Mesendoderm (in vitro differentiated cells): ENCODE data around the gene MXD3.

Source experiments
- DNase-seq: peaks from one replicate; pipeline ENCODE4 v3.0.0; 2013
- H2AK5ac ChIP-seq: 2 replicates; pipeline ENCODE4 v1.6.1; 2013; ENCODE audit warnings: low read length, inconsistent platforms
- H2BK120ac ChIP-seq: 2 replicates; pipeline ENCODE4 v1.6.1; 2013; ENCODE audit warnings: low read depth, mild to moderate bottlenecking, low read length, moderate library complexity, mixed read lengths
- H2BK15ac ChIP-seq: replicated peaks from 2 replicates; pipeline ENCODE4 v1.6.1; 2013; ENCODE audit warnings: low read depth, mild to moderate bottlenecking, moderate library complexity
- H2BK5ac ChIP-seq: 2 replicates; pipeline ENCODE4 v1.6.1; 2013; ENCODE audit warnings: low read length, inconsistent platforms
- H3K18ac ChIP-seq: 2 replicates; pipeline ENCODE4 v1.6.1; 2013; ENCODE audit warnings: mild to moderate bottlenecking, low read length, mixed read lengths
- H3K23ac ChIP-seq: one replicate; pipeline ENCODE4 v1.6.1; 2013; ENCODE audit warnings: low read length
- H3K27ac ChIP-seq: 2 replicates; pipeline ENCODE4 v1.5.1; 2013; ENCODE audit warnings: low read depth, mild to moderate bottlenecking, inconsistent platforms, low read length, moderate library complexity
- H3K27me3 ChIP-seq: 2 replicates; pipeline ENCODE4 v1.6.1; 2013; ENCODE audit warnings: low read length, control low read depth, mild to moderate bottlenecking, inconsistent platforms; ENCODE audit not compliant: insufficient read depth, poor library complexity
- H3K36me3 ChIP-seq: 2 replicates; pipeline ENCODE4 v1.6.1; 2013; ENCODE audit warnings: low read length, inconsistent platforms; ENCODE audit not compliant: control insufficient read depth, insufficient read depth
- H3K4ac ChIP-seq: one replicate; pipeline ENCODE4 v1.6.1; 2013; ENCODE audit warnings: low read depth, mild to moderate bottlenecking, low read length, moderate library complexity
- H3K4me1 ChIP-seq: 2 replicates; pipeline ENCODE4 v1.6.1; 2013; ENCODE audit warnings: low read depth, low read length, inconsistent platforms; ENCODE audit not compliant: control insufficient read depth
- H3K4me2 ChIP-seq: 2 replicates; pipeline ENCODE4 v1.6.1; 2013; ENCODE audit warnings: low read length
- H3K4me3 ChIP-seq: 2 replicates; pipeline ENCODE4 v1.5.1; 2013; ENCODE audit warnings: mild to moderate bottlenecking, low read length
- H3K56ac ChIP-seq: one replicate; pipeline ENCODE4 v1.6.1; 2013; ENCODE audit warnings: low read length
- H3K79me1 ChIP-seq: 2 replicates; pipeline ENCODE4 v1.6.1; 2013; ENCODE audit warnings: low read length, inconsistent platforms
- H3K79me2 ChIP-seq: 2 replicates; pipeline ENCODE4 v1.6.1; 2013; ENCODE audit warnings: mild to moderate bottlenecking, low read length; ENCODE audit not compliant: control insufficient read depth, insufficient read depth
- H3K9ac ChIP-seq: 2 replicates; pipeline ENCODE4 v1.6.1; 2013; ENCODE audit warnings: low read length, inconsistent platforms
- H4K5ac ChIP-seq: one replicate; pipeline ENCODE4 v1.6.1; 2013; ENCODE audit warnings: low read length
- H4K8ac ChIP-seq: one replicate; pipeline ENCODE4 v1.6.1; 2013; ENCODE audit warnings: low read depth, mild to moderate bottlenecking, control low read depth, low read length, moderate library complexity
- WGBS: extraction: QIAGEN DNeasy Blood & Tissue Kit; methylation state at CpG from one replicate; pipeline ENCODE4 v1.1.7; 2013; ENCODE audit warnings: low lambda C conversion rate, missing lambda C conversion rate; ENCODE audit not compliant: insufficient coverage; ENCODE audit errors: extremely low coverage; 5-methylcytosine and 5-hydroxymethylcytosine counted together

The MXD3 gene

DNA sequence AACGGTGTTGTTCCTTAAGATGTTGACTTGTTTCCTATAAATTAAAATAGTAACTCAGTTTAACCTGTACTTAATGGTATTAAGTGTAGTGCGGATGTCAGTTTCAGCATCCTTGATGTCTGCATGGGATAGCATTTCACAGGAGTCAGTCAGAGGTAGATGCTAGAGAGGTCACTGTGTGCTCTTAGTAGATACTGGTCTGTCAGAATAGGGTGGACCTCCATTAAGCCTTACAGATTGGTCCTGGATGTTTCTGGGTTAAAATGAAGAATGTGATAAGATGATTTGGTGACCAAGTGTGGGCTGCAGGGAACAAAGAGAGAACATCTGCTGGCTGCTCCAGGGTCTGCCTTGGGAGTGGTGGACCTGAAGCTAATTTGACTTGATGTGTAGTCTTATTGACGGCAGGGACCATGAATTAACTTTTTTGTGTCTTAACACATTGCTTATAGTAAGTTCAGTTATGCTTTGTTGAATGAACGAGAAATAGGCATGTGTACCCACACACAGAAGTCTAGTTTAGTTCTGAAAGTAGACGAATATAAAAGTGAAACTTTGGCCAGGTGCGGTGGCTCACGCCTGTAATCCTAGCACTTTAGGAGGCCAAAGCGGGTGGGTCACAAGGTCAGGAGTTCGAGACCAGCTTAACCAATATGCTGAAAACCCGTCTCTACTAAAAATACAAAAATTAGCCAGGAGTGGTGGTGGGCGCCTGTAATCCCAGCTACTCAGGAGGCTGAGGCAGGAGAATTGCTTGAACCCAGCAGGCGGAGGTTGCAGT, 20.7 kb downstream of the MXD3 start:
- Histone ChIP-seq H3K27me3 (no peaks in the 10 kb centered on the region), H3K79me1 (peaks cover 1% of the 10 kb centered on the region), H3K36me3 (peaks cover 15% of the 10 kb centered on the region), H2BK15ac (no peak overlapping the region), H2BK120ac (no peak overlapping the region), H4K8ac (no peak overlapping the region), H3K79me2 (no peaks in the 10 kb centered on the region), H3K18ac (no peak overlapping the region), H3K4me2 (no peak overlapping the region), H3K4me3 (no peak overlapping the region), H2AK5ac (no peak overlapping the region), H3K23ac (no peak overlapping the region), H3K9ac (no peak overlapping the region), H3K56ac (no peak overlapping the region), H2BK5ac (no peak overlapping the region), H3K4me1 (no peaks in the 10 kb centered on the region), H3K27ac (no peak overlapping the region), H3K4ac (no peak overlapping the region), H4K5ac (no peak overlapping the region)
- DNase-seq = no peak
- no CpG with 5 or more reads among the region's 12 CpGs for WGBS

DNA sequence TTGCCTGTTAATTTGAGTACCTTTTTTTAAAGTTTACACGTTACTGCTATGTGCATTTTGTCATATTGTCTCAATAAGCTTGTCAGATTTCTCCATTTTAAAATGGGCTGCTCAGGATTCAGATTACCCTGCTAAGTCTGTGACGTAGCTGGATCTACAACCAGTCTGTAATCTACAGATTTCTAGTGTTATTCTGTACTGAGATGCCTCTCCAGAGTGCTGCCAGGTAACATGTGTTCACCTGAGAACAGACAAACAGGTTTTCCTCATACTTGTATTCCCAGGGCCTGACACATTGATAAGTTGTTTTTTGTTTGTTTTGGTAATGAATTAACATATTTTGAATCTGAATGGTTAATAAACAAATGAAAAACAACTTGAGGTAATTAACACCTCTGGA, 23.5 kb downstream of the MXD3 start:
- Histone ChIP-seq H3K4me3 (no peak overlapping the region), H3K4ac (no peak overlapping the region), H3K4me2 (no peak overlapping the region), H2BK5ac (no peak overlapping the region), H3K18ac (no peak overlapping the region), H3K27me3 (no peaks in the 10 kb centered on the region), H3K56ac (no peak overlapping the region), H3K23ac (no peak overlapping the region), H3K27ac (no peak overlapping the region), H2BK120ac (no peak overlapping the region), H3K79me2 (no peaks in the 10 kb centered on the region), H2BK15ac (no peak overlapping the region), H2AK5ac (no peak overlapping the region), H3K9ac (no peak overlapping the region), H3K79me1 (no peaks in the 10 kb centered on the region), H3K36me3 (peaks cover 17% of the 10 kb centered on the region), H3K4me1 (no peaks in the 10 kb centered on the region), H4K5ac (no peak overlapping the region), H4K8ac (no peak overlapping the region)
- WGBS = no CpG with 5 or more reads among the region's 2 CpGs
- no peak for DNase-seq

DNA sequence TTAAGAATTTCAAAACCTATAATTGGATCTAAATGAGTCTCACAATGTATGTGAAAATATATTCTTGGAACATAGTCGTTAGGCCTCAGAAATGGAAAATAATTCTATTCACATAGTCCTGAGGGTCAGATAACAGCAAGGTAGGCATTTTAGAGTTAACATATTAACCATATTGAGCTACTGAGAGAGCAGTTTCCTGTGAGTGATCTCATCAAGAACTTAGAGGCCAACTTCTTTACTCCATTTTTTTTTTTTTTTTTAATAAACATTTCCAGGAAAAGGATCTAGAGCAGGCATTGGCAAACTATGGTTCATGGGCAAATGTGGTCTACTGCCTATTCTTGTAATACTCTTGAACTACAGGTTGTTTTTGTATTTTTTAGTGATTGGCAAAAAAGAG, 34.8 kb downstream of the MXD3 start:
- no peak overlapping the region for H2BK15ac ChIP-seq
- peaks cover 10% of the 10 kb centered on the region for H3K36me3 ChIP-seq
- no peak overlapping the region for H3K27ac ChIP-seq
- no peak overlapping the region for H3K18ac ChIP-seq
- H3K56ac ChIP-seq = no peak overlapping the region
- H2BK120ac ChIP-seq = no peak overlapping the region
- H4K8ac ChIP-seq = no peak overlapping the region
- H2AK5ac ChIP-seq = no peak overlapping the region
- WGBS = no CpG with 5 or more reads among the region's 1 CpG
- H3K4ac ChIP-seq = no peak overlapping the region
- no peak overlapping the region for H3K4me3 ChIP-seq
- H3K79me2 ChIP-seq = no peaks in the 10 kb centered on the region
- no peak overlapping the region for H3K4me2 ChIP-seq
- no peak for DNase-seq
- no peak overlapping the region for H3K9ac ChIP-seq
- H3K23ac ChIP-seq = no peak overlapping the region
- H3K27me3 ChIP-seq = no peaks in the 10 kb centered on the region
- no peak overlapping the region for H4K5ac ChIP-seq
- H3K4me1 ChIP-seq = no peaks in the 10 kb centered on the region
- no peak overlapping the region for H2BK5ac ChIP-seq
- no peaks in the 10 kb centered on the region for H3K79me1 ChIP-seq

DNA sequence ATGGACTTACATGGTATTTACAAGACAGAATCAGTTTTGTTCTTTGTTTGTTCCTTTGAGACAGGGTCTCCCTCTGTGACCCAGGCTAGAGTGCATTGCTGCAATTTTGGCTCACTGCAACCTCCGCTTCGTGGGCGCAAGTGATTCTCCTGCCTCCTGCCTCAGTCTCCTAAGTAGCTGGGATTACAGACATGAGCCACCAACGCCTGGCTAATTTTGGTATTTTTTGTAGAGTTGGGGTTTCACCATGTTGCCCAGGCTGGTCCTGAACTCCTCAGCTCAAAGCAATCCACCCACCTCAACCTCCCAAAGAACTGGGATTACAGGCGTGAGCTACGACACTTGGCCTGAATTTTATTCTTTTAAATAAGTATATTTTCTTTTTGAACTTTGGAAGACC, 35.8 kb downstream of the MXD3 start:
- Histone ChIP-seq H3K9ac (no peak overlapping the region), H3K4ac (no peak overlapping the region), H3K36me3 (peaks cover 7% of the 10 kb centered on the region), H2BK120ac (no peak overlapping the region), H4K8ac (no peak overlapping the region), H4K5ac (no peak overlapping the region), H3K4me3 (no peak overlapping the region), H3K27me3 (no peaks in the 10 kb centered on the region), H2AK5ac (no peak overlapping the region), H3K4me2 (no peak overlapping the region), H3K23ac (no peak overlapping the region), H3K79me2 (no peaks in the 10 kb centered on the region), H3K27ac (no peak overlapping the region), H3K18ac (no peak overlapping the region), H2BK5ac (no peak overlapping the region), H3K79me1 (no peaks in the 10 kb centered on the region), H3K56ac (no peak overlapping the region), H2BK15ac (no peak overlapping the region), H3K4me1 (no peaks in the 10 kb centered on the region)
- DNase-seq = no peak
- no CpG with 5 or more reads among the region's 6 CpGs for WGBS

DNA sequence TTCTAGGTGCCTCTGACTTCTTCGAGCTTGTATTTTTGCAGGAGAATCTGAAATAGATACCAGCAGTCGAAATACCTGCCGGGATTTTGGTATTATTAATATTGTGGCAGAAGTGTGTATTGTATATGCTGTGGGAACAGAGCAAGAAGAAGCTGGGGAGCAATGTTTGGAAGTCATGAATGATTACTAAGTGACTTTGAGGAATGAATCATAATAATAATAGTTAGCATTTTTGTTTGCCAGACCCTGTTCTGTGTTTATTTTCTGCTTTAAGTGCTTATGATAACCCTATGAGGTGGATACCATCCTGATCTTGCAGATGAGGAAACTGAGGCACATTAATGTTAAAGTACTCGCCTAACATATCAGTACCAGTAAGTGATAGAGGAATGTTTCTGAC, 40.6 kb downstream of the MXD3 start:
- Histone ChIP-seq H3K4ac (no peak overlapping the region), H4K8ac (no peak overlapping the region), H3K79me1 (no peaks in the 10 kb centered on the region), H3K27ac (no peak overlapping the region), H2BK120ac (no peak overlapping the region), H3K4me1 (no peaks in the 10 kb centered on the region), H3K23ac (no peak overlapping the region), H2BK5ac (no peak overlapping the region), H3K4me2 (no peak overlapping the region), H2AK5ac (no peak overlapping the region), H3K36me3 (peaks cover 6% of the 10 kb centered on the region), H3K4me3 (no peak overlapping the region), H3K56ac (no peak overlapping the region), H3K18ac (no peak overlapping the region), H3K9ac (no peak overlapping the region), H2BK15ac (no peak overlapping the region), H3K79me2 (no peaks in the 10 kb centered on the region), H3K27me3 (no peaks in the 10 kb centered on the region), H4K5ac (no peak overlapping the region)
- WGBS = no CpG with 5 or more reads among the region's 4 CpGs
- no peak for DNase-seq

DNA sequence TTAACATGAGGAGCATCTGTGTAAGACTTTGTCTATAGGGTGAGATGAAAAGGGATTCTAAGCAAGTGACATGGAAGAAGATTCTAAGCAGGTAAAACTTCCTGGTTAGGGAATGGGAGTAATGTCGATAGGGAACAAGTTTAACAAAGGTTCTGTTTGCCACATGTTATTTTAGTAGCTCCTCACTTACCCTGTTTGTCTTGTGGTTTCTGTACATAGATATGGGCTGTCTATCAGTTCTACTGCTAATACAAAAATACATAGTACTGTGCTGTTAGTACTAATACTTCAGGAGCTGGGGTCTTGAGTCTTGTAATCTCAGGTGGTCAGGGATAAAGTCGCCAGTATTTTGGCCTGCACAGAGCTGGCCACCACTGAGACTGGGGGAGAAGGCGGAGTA, 41.0 kb downstream of the MXD3 start:
- Histone ChIP-seq H4K5ac (no peak overlapping the region), H2BK120ac (no peak overlapping the region), H2AK5ac (no peak overlapping the region), H3K56ac (no peak overlapping the region), H4K8ac (no peak overlapping the region), H3K27me3 (no peaks in the 10 kb centered on the region), H3K36me3 (peaks cover 7% of the 10 kb centered on the region), H3K27ac (no peak overlapping the region), H3K79me1 (no peaks in the 10 kb centered on the region), H3K4me1 (no peaks in the 10 kb centered on the region), H3K9ac (no peak overlapping the region), H2BK5ac (no peak overlapping the region), H3K18ac (no peak overlapping the region), H3K4me2 (no peak overlapping the region), H3K4ac (no peak overlapping the region), H3K79me2 (no peaks in the 10 kb centered on the region), H3K23ac (no peak overlapping the region), H3K4me3 (no peak overlapping the region), H2BK15ac (no peak overlapping the region)
- DNase-seq = no peak
- WGBS = no CpG with 5 or more reads among the region's 3 CpGs
